ENCODE measurements around the gene PRDM11.

GRCh38 chr11:45237711-45238315, 91.4 kb downstream of the PRDM11 start:
- TF ChIP-seq POLR2A (IDR thresholded peaks at IDR 0.05; ENCODE audit: low read depth, low read length) (no peak), CTCF (conservative IDR thresholded peaks at IDR 0.05; ENCODE audit: low read depth, low read length) (no peak), CEBPB (IDR thresholded peaks at IDR 0.05; ENCODE audit: low read depth, low read length) (no peak), RFX5 (IDR thresholded peaks at IDR 0.05; ENCODE audit: low read depth, low read length) (no peak)
